Heart left ventricle (tissue), 16 donors: ENCODE results near the gene CEP63. TPM values are rescaled to one million over a fixed set of nuclear protein-coding genes. Genes with fewer than 3 reads are reported as not detected.

Experiments
- ATAC-seq, 4 donors: fragments of 200-7000 bp; cut with Tn5 transposase; one replicate each; pipeline ENCODE4 v1.9.1; 2020 to 2022; ENCODE audit warnings: moderate library complexity in 4 of 4, mild to moderate bottlenecking in 3 of 4, moderate number of reproducible peaks in 1 of 4
- DNase-seq, 5 donors: peaks; one replicate each; pipeline ENCODE4 v3.0.0-alpha.2; 2020
- H3K27ac ChIP-seq, 12 donors: fragments of 200-600 bp; sonication (generic) in 4 of 12; one replicate each; pipeline versions ENCODE4 v1.5.0 to v1.8.0; 2016 to 2022; ENCODE audit warnings: mild to moderate bottlenecking in 2 of 12
- H3K27me3 ChIP-seq, 9 donors: fragments of 200-600 bp; sonication (generic) in 2 of 9; one replicate each; pipeline versions ENCODE4 v1.5.1 to v1.8.0; 2016 to 2022; ENCODE audit warnings: mild to moderate bottlenecking in 3 of 9
- H3K36me3 ChIP-seq, 9 donors: fragments of 200-600 bp; sonication (generic) in 2 of 9; one replicate each; pipeline versions ENCODE4 v1.5.0 to v1.8.0; 2018 to 2022; ENCODE audit warnings: mild to moderate bottlenecking in 2 of 9
- H3K4me1 ChIP-seq, 12 donors: fragments of 200-600 bp; sonication (generic) in 4 of 12; one replicate each; pipeline versions ENCODE4 v1.5.0 to v1.8.0; 2016 to 2022; ENCODE audit warnings: mild to moderate bottlenecking in 3 of 12
- H3K4me3 ChIP-seq, 12 donors: fragments of 200-600 bp; sonication (generic) in 4 of 12; one replicate each; pipeline versions ENCODE4 v1.5.0 to v1.8.0; 2017 to 2022; ENCODE audit warnings: mild to moderate bottlenecking in 9 of 12, moderate library complexity in 4 of 12
- H3K9me3 ChIP-seq, 12 donors: fragments of 200-600 bp; sonication (generic) in 4 of 12; one replicate each; pipeline versions ENCODE4 v1.5.0 to v1.8.0; 2016 to 2022; ENCODE audit warnings: mild to moderate bottlenecking in 1 of 12
- CTCF ChIP-seq, 12 donors: fragments of 200-600 bp; sonication (generic) in 4 of 12; IDR thresholded peaks; one replicate each; pipeline versions ENCODE4 v1.5.0 to v1.8.0; 2018 to 2022; ENCODE audit warnings: antibody characterized with exemption in 12 of 12, mild to moderate bottlenecking in 5 of 12
- POLR2A ChIP-seq, 2 donors: fragments of 450-650 bp; IDR thresholded peaks; one replicate each; pipeline ENCODE4 v1.6.1; 2017; ENCODE audit warnings: antibody characterized with exemption in 2 of 2, mild to moderate bottlenecking in 2 of 2, moderate library complexity in 2 of 2
- WGBS, 4 donors: extraction: QIAGEN DNeasy Blood & Tissue Kit in 2 of 4; methylation state at CpG; one replicate each; pipeline versions ENCODE4 v1.1.5 to v1.1.7; 2013 to 2018; 5-methylcytosine and 5-hydroxymethylcytosine counted together
- intact Hi-C, 10 donors: fragments of 100-400 bp; cut with DNase I; formaldehyde crosslinking; loops; one replicate each; pipeline versions ENCODE4 v1.11.1 to v1.14.2; 2022
- polyA plus RNA-seq, 2 donors: library from polyadenylated mRNA; stranded (reverse); fragments of 200-250 nt; gene quantifications; one replicate each; pipeline ENCODE4 v1.2.3, GENCODE V29; 2013
- total RNA-seq, 9 donors: library from RNA; depleted of rRNA in 2 of 9; stranded (reverse); fragments of >200 nt in 2 of 9; fragmentation: NEBNext Ultra II Directional in 3 of 9; extraction: Animal tissue kit (Norgen Biotek cat#: 25700) in 3 of 9; gene quantifications; one replicate each; pipeline versions ENCODE4 v1.1.0 to v1.2.4, GENCODE V29; 2016 to 2023
- donor health status: ischemic (EF 13 %, LVEDD 7.1; RV severe dilation, severe dysfunction).
- donor health status: healthy with polysubstance abuse.
- donor health status: DM: no; HTN: yes; CAD: no.
- donor health status: DM: no; HTN: no; CAD: no.
- donor health status: ischemic (EF 25% LVEDD 6.9; RV normal size, moderate dysfunction).
- donor health status: ischemic (EF 25% LVEDD 5.7; RV mildly dilated, moderate dysfunction).
- donor health status: healthy.
- donor health status: DM: yes; HTN: yes; CAD: no.
- donor health status: ischemic (EF 35%, LVEDD 5.7; RV mildly dilated, moderate dysfunction).
- donor health status: nonischemic (EF 11% LVEDD 7.7; RV severe dilation, severe dysfunction).
- donor health status: DM: yes; HTN: yes; CAD: no.
- donor health status: PGD.
- donor health status: ischemic (EF 29% LVEDD 5.4; RV normal size, mild dysfunction).
- donor health status: nonischemic (EF 23%, LVEDD 6.1; RV moderate dilation, normal function).

CEP63 gene
- total and polyA plus RNA-seq, 11 donors = 19.1 to 35.3 (median 29.5) TPM

DNA sequence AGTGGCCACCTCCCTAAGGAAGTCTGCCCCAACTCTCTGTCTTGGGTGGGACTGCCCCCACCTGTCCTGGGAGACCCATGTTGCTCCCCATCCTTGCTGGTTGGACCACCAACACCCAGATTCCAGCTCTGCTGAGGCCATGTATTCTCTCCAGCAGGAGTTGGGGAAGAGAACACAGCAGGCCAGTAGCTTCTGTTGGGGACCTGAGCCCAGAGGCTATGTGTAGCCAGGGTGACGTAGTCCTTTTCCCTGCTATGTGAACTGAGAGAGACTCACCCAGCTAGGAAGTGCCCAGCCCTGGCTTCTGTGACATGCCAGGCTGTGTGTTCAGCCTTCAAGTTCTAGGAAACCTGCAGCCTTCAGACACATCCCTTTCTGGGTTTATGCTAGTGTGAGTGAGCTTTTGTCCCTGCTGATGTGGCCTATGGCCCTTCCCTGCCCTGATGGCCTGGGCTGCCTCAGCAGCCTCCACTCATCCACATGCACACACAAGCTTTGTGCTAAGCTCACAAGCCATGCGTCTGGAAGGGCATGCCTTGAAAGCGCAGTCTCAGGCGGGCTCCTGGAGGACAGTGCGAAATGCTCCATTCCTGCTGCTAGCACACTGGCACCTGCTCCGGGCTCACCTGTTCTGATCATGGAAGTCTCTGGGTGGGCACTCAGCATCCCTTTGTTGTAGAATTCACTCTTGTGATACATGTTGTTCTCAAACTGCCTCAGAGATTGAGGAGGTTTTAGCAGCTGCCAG is 122.3 kb downstream of the CEP63 start:
- intact Hi-C loops = loop anchor here in 4 of 10 donors (10.0 kb wide), 3 partner anchors 147 to 897 kb away; no protein-coding TSS in a partner anchor
- H3K27me3 ChIP-seq = no peaks in the 10 kb centered on the region
- H3K4me1 ChIP-seq = peaks cover 0 to 17% (median 2%) of the 10 kb centered on the region in 12 donors
- no peaks in the 10 kb centered on the region for H3K9me3 ChIP-seq
- WGBS, 4 donors = 68 to 96% (median 91%) methylated on average over 3 to 6 of the region's 6 CpGs
- no peak for ATAC-seq
- H3K36me3 ChIP-seq = peaks cover 0 to 4% (median 0%) of the 10 kb centered on the region in 9 donors
- no peak for DNase-seq
- H3K4me3 ChIP-seq = no peak overlapping the region
- TF ChIP-seq POLR2A (IDR thresholded peaks at IDR 0.05) (no peak), CTCF (IDR thresholded peaks at IDR 0.05) (no peak)
- no peak overlapping the region for H3K27ac ChIP-seq

- intact Hi-C loops = loop anchor here in 4 of 10 donors (10.0 kb wide), 3 partner anchors 146 to 896 kb away; no protein-coding TSS in a partner anchor
- 76 to 86% (median 84%) methylated on average over 10 of the region's 10 CpGs for WGBS, 4 donors
- Histone ChIP-seq H3K27me3 (no peaks in the 10 kb centered on the region), H3K4me1 (peaks cover 0 to 21% (median 2%) of the 10 kb centered on the region in 12 donors), H3K9me3 (no peaks in the 10 kb centered on the region), H3K27ac (no peak overlapping the region), H3K4me3 (no peak overlapping the region), H3K36me3 (peaks cover 0 to 4% (median 0%) of the 10 kb centered on the region in 9 donors)
- ATAC-seq (no peak), DNase-seq (no peak)
- TF ChIP-seq POLR2A (IDR thresholded peaks at IDR 0.05) (no peak), CTCF (IDR thresholded peaks at IDR 0.05) (no peak)
These were observed 123.0 kb downstream of the CEP63 start for GRCh38 chr3:134608771-134609435.

- intact Hi-C loops = loop anchor here in 4 of 10 donors (10.0 kb wide), 3 partner anchors 145 to 895 kb away; no protein-coding TSS in a partner anchor
- 58 to 72% (median 65%) methylated on average over 9 to 10 of the region's 10 CpGs for WGBS, 4 donors
- Histone ChIP-seq H3K36me3 (peaks cover 0 to 6% (median 0%) of the 10 kb centered on the region in 9 donors), H3K4me3 (no peak overlapping the region), H3K27me3 (no peaks in the 10 kb centered on the region), H3K4me1 (peaks cover 0 to 21% (median 2%) of the 10 kb centered on the region in 12 donors), H3K27ac (no peak overlapping the region), H3K9me3 (no peaks in the 10 kb centered on the region)
- no peak for ATAC-seq
- no peak for TF ChIP-seq CTCF (IDR thresholded peaks at IDR 0.05)
- TF ChIP-seq POLR2A (IDR thresholded peaks at IDR 0.05) = no peak
- DNase-seq = no peak
These were observed 124.1 kb downstream of the CEP63 start for GRCh38 chr3:134609821-134610431.
